ENCODE results near the gene CACNA2D3.

The CACNA2D3 gene

DNA sequence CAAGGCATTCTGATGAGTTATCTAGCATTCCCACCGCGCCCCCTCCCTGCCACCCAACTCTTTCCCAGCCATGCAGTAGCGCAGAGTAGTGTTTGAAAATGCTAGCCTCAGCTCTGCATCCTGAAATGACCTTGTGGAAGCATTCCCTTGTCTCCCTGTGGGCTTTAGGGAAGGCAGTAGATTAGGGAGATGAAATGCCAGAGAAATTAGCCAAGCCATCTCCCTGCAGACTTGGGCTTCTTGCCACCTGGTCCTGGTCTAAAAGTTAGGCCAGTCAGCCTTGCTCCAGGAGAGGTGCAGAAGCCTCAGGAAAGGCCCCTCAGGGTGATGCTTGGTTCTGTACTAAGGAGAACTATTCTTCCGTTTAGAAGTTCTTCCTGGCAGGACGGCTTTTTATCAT lies 231.2 kb downstream of the CACNA2D3 start:
- H3K4me1 Mint-ChIP-seq, result no peaks in the 10 kb centered on the region
- no peaks in the 10 kb centered on the region for H3K9me3 Mint-ChIP-seq
- no peak overlapping the region for H3K4me3 Mint-ChIP-seq
- H3K27ac Mint-ChIP-seq, result no peak overlapping the region
- no peak for DNase-seq
- peaks cover 4% of the 10 kb centered on the region for H3K27me3 Mint-ChIP-seq
- H3K36me3 Mint-ChIP-seq (ENCODE audit: low read depth), result no peaks in the 10 kb centered on the region
- ATAC-seq, result no peak

GRCh38 chr3:54353946-54354345 lies 231.6 kb downstream of the CACNA2D3 start:
- Mint-ChIP-seq H3K27ac (no peak overlapping the region), H3K27me3 (peaks cover 4% of the 10 kb centered on the region), H3K9me3 (no peaks in the 10 kb centered on the region), H3K36me3 (ENCODE audit: low read depth) (no peaks in the 10 kb centered on the region), H3K4me3 (no peak overlapping the region), H3K4me1 (no peaks in the 10 kb centered on the region)
- ATAC-seq (no peak), DNase-seq (no peak)

DNA sequence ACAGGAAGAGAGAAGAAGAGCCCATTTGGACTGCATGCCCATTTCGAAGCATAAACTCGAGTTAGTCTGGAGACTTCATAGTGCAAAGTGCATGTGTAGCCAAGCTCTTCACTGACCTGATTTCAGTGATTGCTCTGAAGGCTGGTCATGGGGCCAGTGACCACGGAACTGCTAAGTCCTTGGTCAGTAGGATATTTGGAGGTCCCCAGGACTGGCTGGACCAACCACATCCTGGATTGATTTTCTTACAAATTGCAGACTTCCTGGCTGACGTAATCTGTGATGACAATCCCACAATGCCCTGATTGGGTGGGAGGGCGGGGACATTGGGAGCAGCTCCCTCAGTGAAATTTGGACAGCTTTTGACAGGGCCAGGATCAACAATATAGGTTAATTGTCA lies 233.4 kb downstream of the CACNA2D3 start:
- H3K36me3 Mint-ChIP-seq (ENCODE audit: low read depth), result no peaks in the 10 kb centered on the region
- no peaks in the 10 kb centered on the region for H3K4me1 Mint-ChIP-seq
- H3K9me3 Mint-ChIP-seq, result no peaks in the 10 kb centered on the region
- H3K27me3 Mint-ChIP-seq, result peaks cover 4% of the 10 kb centered on the region
- no peak overlapping the region for H3K4me3 Mint-ChIP-seq
- DNase-seq, result no peak
- no peak for ATAC-seq
- H3K27ac Mint-ChIP-seq, result no peak overlapping the region

DNA sequence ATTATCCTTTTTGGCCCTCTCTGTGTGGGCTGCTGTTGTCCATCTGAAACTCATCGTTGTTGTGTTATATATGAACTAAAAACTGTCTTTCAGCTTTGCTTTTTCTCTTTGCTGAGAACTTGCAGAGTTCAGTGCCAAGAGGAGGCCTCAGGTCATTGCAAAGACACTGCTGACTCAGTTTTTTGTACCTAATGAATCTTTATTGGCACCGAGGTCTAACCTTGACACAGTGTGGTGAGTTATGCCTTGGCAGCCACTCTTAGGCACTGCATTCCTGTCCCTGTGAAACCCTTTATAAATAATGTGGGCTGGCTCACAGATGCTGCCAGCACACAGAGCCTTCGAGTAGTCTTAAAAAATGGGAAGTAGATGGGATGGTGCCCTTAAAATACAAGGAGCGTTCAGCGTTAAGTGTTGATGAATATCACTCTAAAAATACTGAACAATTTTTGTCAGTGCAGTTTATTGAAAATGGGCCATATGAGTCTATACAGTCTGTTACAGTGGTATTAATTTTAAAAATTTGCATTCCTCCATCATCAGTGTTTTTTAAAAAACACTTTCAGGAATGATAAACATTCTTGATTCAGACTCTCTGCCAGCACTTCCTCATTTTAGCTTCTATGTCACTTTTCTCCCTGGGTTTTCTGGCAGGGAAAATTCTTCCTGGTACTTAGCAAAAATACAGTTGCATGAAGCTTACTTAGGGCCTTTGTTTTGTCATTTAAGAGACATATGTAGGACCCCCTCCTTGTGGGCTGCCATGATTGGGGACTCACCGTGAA lies 234.1 kb downstream of the CACNA2D3 start:
- no peaks in the 10 kb centered on the region for H3K9me3 Mint-ChIP-seq
- no peak overlapping the region for H3K27ac Mint-ChIP-seq
- H3K27me3 Mint-ChIP-seq, result peaks cover 4% of the 10 kb centered on the region
- no peaks in the 10 kb centered on the region for H3K4me1 Mint-ChIP-seq
- no peak for DNase-seq
- no peaks in the 10 kb centered on the region for H3K36me3 Mint-ChIP-seq (ENCODE audit: low read depth)
- ATAC-seq, result no peak
- no peak overlapping the region for H3K4me3 Mint-ChIP-seq

DNA sequence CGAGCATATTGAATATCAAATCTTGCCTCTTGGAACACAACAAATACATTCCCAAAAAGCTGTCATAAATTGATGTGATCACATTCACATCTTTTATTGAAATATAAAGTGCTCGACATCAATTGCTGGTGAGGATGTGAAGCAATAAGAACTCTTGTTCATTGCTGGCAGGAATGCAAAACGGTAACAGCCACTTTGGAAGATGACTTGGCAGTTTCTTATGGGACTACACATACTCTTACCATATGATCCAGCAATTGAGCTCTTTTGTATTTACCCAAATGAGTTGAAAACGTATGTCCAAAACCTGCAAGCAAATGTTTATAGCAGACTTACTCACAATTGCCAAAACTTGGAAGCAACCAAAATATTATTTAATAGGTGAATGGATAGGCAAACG lies 234.9 kb downstream of the CACNA2D3 start:
- Mint-ChIP-seq H3K4me1 (no peaks in the 10 kb centered on the region), H3K9me3 (no peaks in the 10 kb centered on the region), H3K4me3 (no peak overlapping the region), H3K27ac (no peak overlapping the region), H3K27me3 (peaks cover 4% of the 10 kb centered on the region), H3K36me3 (ENCODE audit: low read depth) (no peaks in the 10 kb centered on the region)
- DNase-seq (no peak), ATAC-seq (no peak)

DNA sequence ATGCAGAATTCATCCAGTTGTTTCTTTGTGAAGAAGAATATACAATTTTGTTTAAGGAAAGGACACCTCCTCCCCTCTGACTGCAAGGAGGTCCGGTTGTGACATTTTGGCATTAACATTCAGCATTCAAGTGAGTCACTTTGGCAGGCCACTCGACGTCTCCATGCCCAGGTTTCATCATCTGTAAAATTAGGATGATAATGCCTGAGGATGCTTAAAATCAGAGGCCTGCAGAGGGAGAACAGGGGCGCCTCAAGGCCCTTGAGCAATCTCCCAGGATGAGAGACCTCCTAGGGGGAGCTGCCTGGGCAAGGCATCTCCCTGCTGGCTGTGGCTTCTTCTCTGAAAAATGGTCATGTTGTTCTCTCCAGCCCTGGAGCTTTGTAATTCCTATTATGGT lies 236.0 kb downstream of the CACNA2D3 start:
- DNase-seq (no peak), ATAC-seq (no peak)
- no peaks in the 10 kb centered on the region for H3K9me3 Mint-ChIP-seq
- no peaks in the 10 kb centered on the region for H3K36me3 Mint-ChIP-seq (ENCODE audit: low read depth)
- H3K27me3 Mint-ChIP-seq, result peaks cover 4% of the 10 kb centered on the region
- H3K4me1 Mint-ChIP-seq, result no peaks in the 10 kb centered on the region
- no peak overlapping the region for H3K4me3 Mint-ChIP-seq
- no peak overlapping the region for H3K27ac Mint-ChIP-seq

GRCh38 chr3:54358969-54359694 lies 236.8 kb downstream of the CACNA2D3 start:
- no peaks in the 10 kb centered on the region for H3K4me1 Mint-ChIP-seq
- H3K27ac Mint-ChIP-seq, result no peak overlapping the region

GRCh38 chr3:54360320-54360719 lies 238.0 kb downstream of the CACNA2D3 start:
- H3K4me1 Mint-ChIP-seq, result no peaks in the 10 kb centered on the region
- DNase-seq (no peak), ATAC-seq (no peak)
- H3K36me3 Mint-ChIP-seq (ENCODE audit: low read depth), result no peaks in the 10 kb centered on the region
- no peaks in the 10 kb centered on the region for H3K27me3 Mint-ChIP-seq
- no peak overlapping the region for H3K4me3 Mint-ChIP-seq
- H3K9me3 Mint-ChIP-seq, result no peaks in the 10 kb centered on the region
- H3K27ac Mint-ChIP-seq, result no peak overlapping the region

More at GRCh38 chr3:54358969-54359694, 236.8 kb downstream of the CACNA2D3 start:
- peaks cover 4% of the 10 kb centered on the region for H3K27me3 Mint-ChIP-seq
- H3K36me3 Mint-ChIP-seq (ENCODE audit: low read depth), result no peaks in the 10 kb centered on the region
- no peak overlapping the region for H3K4me3 Mint-ChIP-seq
- ATAC-seq, result no peak
- no peak for DNase-seq
- no peaks in the 10 kb centered on the region for H3K9me3 Mint-ChIP-seq

DNA sequence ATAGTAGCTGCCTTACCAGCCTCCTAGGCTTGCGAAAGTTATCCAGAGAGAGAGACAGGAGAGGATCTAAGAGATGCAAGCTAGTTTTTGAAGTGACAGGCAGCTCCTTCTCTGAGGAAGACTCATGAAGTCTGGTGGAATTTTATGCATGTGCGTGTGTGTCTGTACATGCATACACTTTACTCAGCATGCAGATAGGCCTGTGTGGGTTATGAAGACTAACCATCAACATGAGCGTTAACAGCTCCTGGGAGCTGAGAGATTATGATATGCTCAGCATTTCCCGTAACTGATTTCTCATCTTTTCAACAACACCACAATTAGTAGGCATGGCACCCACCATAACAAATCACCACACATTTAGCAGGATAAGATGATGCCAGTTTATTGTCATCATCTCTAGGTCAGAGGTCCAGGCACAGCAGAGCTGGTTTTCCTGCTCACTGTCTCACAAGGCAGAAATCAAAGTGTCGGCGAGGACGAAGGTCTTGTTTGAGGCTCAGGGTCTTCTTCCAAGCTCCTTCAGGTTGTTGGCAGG lies 239.5 kb downstream of the CACNA2D3 start:
- Mint-ChIP-seq H3K4me3 (no peak overlapping the region), H3K4me1 (no peaks in the 10 kb centered on the region), H3K36me3 (ENCODE audit: low read depth) (no peaks in the 10 kb centered on the region), H3K27me3 (no peaks in the 10 kb centered on the region), H3K27ac (no peak overlapping the region), H3K9me3 (no peaks in the 10 kb centered on the region)
- ATAC-seq (no peak), DNase-seq (no peak)

DNA sequence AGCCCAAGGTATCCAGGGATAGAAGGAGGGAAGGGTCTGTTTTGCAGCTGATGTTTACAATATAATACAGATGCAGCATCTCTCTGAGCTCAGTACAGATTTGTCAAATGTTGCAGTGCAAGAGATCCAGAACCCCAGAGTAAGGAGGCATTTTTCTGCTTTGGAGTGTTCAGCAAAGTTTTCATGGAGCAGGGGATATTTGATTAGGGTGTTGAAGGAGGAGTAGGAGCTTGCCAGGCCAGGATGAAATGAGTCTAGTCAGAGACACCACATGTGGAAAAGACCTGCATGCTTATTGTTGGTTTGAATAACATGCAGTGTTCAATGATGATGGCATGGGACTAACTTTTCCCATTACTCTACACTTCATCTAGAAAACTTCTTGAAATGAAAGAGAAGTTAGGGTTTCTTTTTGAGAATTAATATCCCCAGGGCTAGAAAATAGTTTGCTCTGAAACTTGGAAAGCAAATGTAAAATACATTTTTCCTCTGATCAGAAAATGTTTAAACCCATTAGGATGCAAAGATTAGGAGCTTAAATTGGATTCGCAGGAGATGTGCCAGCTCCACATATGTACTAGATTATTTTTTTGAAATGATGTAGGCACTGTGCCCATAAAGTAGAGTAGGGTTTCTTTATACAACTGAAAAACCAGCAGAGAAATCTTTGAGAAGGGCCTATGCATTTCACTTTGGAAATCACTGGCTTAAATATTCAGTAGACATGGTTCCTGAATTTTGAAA lies 243.8 kb downstream of the CACNA2D3 start:
- H3K4me3 Mint-ChIP-seq, result no peak overlapping the region
- no peaks in the 10 kb centered on the region for H3K4me1 Mint-ChIP-seq
- DNase-seq (no peak), ATAC-seq (no peak)
- no peaks in the 10 kb centered on the region for H3K27me3 Mint-ChIP-seq
- H3K27ac Mint-ChIP-seq, result no peak overlapping the region
- H3K9me3 Mint-ChIP-seq, result no peaks in the 10 kb centered on the region
- no peaks in the 10 kb centered on the region for H3K36me3 Mint-ChIP-seq (ENCODE audit: low read depth)

DNA sequence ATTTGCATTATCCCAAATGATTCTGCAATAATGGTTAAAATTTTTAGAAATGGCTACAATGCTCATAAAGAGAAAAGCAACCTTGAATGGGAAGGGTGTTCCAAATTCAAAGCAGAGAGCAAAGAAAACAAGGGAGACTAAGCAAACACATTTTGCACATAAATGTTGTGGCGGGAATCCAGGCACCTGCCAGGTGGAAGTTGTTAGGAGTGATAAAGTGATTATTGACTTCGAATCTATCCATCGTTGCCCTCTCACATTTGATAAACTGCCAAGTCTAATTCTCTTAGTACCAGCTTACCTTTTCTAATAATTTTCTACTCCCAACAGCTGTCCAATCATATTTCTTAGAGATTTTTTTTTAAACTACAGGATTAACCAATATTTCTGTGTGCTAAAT lies 244.5 kb downstream of the CACNA2D3 start:
- Mint-ChIP-seq H3K4me1 (no peaks in the 10 kb centered on the region), H3K4me3 (no peak overlapping the region), H3K9me3 (no peaks in the 10 kb centered on the region), H3K27me3 (peaks cover 2% of the 10 kb centered on the region), H3K27ac (no peak overlapping the region), H3K36me3 (ENCODE audit: low read depth) (no peaks in the 10 kb centered on the region)
- DNase-seq, result no peak
- ATAC-seq, result no peak

GRCh38 chr3:54372232-54372631 lies 249.9 kb downstream of the CACNA2D3 start:
- Mint-ChIP-seq H3K9me3 (no peaks in the 10 kb centered on the region), H3K4me1 (no peaks in the 10 kb centered on the region), H3K4me3 (no peak overlapping the region), H3K36me3 (ENCODE audit: low read depth) (no peaks in the 10 kb centered on the region), H3K27ac (no peak overlapping the region), H3K27me3 (peaks cover 2% of the 10 kb centered on the region)
- DNase-seq, result no peak
- no peak for ATAC-seq

GRCh38 chr3:54374214-54374852 lies 252.0 kb downstream of the CACNA2D3 start:
- ATAC-seq, result no peak
- H3K4me1 Mint-ChIP-seq, result no peaks in the 10 kb centered on the region

GRCh38 chr3:54376142-54376807 lies 253.9 kb downstream of the CACNA2D3 start:
- no peaks in the 10 kb centered on the region for H3K36me3 Mint-ChIP-seq (ENCODE audit: low read depth)
- no peaks in the 10 kb centered on the region for H3K9me3 Mint-ChIP-seq
- no peaks in the 10 kb centered on the region for H3K4me1 Mint-ChIP-seq
- H3K27me3 Mint-ChIP-seq, result peaks cover 2% of the 10 kb centered on the region
- no peak overlapping the region for H3K4me3 Mint-ChIP-seq
- ATAC-seq (no peak), DNase-seq (no peak)
- no peak overlapping the region for H3K27ac Mint-ChIP-seq

More at GRCh38 chr3:54374214-54374852, 252.0 kb downstream of the CACNA2D3 start:
- H3K27me3 Mint-ChIP-seq, result peaks cover 2% of the 10 kb centered on the region
- peak; percentile 4 for DNase-seq
- no peak overlapping the region for H3K27ac Mint-ChIP-seq
- H3K36me3 Mint-ChIP-seq (ENCODE audit: low read depth), result no peaks in the 10 kb centered on the region
- H3K4me3 Mint-ChIP-seq, result no peak overlapping the region
- no peaks in the 10 kb centered on the region for H3K9me3 Mint-ChIP-seq

Measured in activated naive CD8-positive, alpha-beta T cell treated with anti-CD3 and anti-CD28 coated beads, Interleukin-2, amount 50 U/mL, for 24 hours (primary cell).